Stomach (tissue), 4 donors: ENCODE data around the gene TRA2B.

Experiments
- POLR2A ChIP-seq, 4 donors: fragments of 450-650 bp; IDR thresholded peaks; one replicate each; pipeline ENCODE4 v1.6.1; 2016; ENCODE audit warnings: antibody characterized with exemption in 4 of 4, control low read depth in 2 of 4, mild to moderate bottlenecking in 1 of 4, moderate library complexity in 1 of 4
- POLR2AphosphoS5 ChIP-seq, 3 donors: sonication (generic); formaldehyde crosslinking; IDR thresholded peaks; one replicate each; pipeline ENCODE4 v1.6.1; 2016; ENCODE audit warnings: antibody characterized with exemption in 3 of 3
- TF ChIP-seq, protein P1 (sequence below), 7 experiments: fragments of 450-650 bp in 4 of 7; fragments of 200-600 bp in 3 of 7; sonication (generic) in 3 of 7; IDR thresholded peaks; one replicate each; pipeline ENCODE4 v1.5.1; 2016 to 2019; ENCODE audit warnings: antibody characterized with exemption in 7 of 7, control low read depth in 2 of 7, mild to moderate bottlenecking in 1 of 7

DNA sequence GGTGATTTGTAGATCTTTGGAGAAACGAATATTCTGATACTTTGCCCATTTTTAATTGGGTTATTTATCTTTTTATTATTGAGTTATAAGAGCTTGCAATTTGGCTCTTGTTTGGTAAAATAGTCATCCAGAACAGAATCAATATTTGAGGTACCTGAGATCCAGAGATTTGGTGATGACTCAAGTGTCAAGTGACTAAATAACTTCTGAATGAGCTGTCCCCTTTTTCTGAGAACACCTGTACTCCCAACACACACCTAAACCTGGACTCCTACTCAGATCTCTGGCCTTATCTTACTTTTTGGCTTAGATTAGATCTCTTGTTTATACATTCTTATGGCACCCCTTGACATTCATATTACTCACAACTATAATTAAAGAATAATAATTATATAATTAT, 3.1 kb upstream of the TRA2B start:
- no peak for TF ChIP-seq POLR2A (IDR thresholded peaks at IDR 0.05)
- TF ChIP-seq, protein P1, sequence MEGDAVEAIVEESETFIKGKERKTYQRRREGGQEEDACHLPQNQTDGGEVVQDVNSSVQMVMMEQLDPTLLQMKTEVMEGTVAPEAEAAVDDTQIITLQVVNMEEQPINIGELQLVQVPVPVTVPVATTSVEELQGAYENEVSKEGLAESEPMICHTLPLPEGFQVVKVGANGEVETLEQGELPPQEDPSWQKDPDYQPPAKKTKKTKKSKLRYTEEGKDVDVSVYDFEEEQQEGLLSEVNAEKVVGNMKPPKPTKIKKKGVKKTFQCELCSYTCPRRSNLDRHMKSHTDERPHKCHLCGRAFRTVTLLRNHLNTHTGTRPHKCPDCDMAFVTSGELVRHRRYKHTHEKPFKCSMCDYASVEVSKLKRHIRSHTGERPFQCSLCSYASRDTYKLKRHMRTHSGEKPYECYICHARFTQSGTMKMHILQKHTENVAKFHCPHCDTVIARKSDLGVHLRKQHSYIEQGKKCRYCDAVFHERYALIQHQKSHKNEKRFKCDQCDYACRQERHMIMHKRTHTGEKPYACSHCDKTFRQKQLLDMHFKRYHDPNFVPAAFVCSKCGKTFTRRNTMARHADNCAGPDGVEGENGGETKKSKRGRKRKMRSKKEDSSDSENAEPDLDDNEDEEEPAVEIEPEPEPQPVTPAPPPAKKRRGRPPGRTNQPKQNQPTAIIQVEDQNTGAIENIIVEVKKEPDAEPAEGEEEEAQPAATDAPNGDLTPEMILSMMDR (IDR thresholded peaks at IDR 0.05): no peak
- no peak for TF ChIP-seq POLR2AphosphoS5 (IDR thresholded peaks at IDR 0.05)
